ENCODE measurements around the gene PCYOX1L.

The PCYOX1L gene

DNA sequence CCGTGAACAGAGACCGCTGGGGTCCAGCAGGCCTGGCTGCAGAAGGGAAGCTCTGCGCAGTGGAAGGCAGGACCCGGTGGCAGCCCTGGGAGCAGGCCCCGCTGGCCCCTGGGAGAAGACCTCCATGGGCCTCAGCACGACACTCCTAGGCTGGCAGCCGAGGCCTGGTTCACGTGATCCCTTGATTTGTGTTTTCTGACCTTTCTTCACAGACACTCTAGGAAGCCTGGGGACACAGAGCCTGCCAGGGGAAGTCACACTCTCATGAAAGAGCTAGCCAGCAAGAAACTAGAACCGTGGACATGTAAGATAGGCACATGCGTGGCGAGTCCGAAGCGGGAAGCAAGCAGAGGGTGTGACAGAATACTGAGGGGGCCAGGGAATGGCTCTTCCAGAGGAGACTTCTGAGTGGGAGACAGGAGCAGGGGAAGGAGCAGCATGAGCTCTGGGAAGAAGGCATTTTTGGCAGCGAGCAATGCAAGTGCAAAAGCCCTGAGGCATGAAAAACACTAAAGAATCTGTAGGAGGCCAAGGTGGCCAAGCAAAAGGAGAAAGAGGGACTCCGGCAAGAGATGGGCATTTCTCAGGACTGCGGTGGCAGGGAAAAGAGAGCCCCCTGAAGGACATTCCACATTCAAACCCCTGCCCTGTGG, 47.8 kb downstream of the PCYOX1L start:
- in situ Hi-C loops (cut with MboI; ENCODE audit: low sequenced_read_pairs), result no loop called here

DNA sequence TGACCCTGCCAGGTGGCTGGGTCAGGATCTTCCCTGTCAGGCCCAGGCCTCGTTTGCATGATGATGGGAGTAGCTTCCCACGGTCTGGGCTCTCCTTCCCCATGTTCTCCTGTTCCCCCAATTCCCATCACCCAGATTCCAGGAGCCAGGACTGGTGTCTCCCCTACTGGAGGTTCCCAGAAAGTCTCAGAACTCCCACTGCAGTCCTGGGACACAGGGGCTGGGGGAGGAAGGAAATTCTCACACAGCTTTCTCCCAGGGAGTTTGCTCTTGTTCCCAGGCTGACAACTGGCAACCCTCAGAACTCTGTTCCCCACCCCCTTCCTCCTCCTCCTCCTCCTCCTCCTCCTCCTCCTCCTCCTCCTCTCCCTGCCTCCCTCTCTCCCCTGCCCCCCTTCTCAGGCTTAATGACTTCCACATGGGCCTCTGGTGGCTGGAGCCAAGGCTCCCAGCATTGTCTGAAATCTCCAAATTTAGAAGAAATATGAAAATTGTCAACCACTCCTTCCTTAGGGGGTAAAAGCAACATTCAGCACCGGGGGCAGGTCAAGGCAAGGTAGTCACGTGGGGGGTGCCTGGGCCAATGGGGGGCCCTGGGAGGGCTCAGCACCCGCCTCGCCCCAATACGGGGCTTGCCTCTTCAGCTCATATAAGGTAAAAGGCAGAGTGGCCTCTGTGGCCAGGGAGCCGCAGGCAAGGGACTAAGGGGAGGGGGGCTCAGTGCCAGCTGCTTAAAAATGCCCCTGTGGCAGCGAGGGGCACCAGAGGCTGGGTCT, 48.5 kb downstream of the PCYOX1L start:
- in situ Hi-C loops (cut with MboI; ENCODE audit: low sequenced_read_pairs), result no loop called here

DNA sequence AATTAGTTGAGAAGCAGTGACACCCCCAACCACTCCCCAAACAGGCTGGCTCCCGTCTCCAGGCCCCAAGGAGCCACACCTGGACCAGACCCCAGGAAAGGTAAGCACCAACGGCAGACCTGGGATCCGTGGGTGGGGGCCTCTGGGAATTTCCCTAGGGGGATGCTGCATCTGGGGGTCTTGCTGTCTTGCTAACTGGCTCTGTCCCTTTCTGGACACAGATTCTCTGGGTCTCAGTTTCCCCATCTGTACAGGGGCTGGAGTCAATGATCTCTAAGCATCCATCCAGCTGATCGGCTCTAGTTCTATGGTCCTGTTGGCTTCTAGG, 49.1 kb downstream of the PCYOX1L start:
- in situ Hi-C loops (cut with MboI; ENCODE audit: low sequenced_read_pairs), result no loop called here

DNA sequence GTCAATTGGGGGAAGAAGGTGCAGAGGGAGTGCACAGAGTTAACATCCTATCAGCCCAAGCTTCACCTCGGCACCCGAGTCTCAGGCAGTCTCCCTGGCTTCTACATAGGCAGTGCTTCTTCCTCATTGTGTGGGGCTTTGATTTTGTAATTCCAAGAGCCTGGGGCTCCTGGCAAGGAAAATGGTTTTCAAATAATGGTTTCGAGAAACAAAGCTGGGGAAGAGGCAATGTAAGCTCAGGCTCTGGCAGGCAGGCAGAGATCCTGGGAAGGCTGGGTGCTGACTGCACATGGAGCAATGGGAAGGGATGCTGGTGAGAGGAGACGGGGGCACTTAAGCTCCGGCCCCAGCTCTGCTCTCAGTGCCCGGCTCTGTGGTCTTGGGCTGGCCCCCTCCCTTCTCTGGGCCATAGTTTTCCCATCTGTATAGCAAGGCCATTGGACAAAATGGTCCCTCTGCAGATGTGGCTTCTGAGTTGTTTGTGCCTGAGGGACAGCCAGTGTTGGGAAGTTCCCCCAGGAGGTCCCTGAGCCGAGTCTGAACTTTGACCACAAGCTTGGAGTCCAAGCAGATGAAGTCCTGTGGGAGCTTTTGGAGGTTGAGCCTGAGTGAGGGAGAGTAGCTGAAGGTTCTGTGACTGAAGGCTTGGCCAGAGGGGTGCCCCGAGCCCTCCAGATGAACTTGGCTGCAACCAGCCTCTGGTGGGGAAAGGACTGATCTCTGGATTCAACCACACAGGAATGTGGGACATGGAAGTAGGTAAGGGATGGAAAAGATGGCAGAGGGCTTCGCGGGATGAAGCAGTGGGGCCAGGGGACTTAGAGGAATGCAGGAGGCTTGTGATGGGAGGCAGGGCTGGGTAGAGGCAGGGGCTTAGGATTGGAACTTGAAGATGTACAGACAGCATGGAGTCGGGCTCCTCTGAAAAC, 49.7 kb downstream of the PCYOX1L start:
- in situ Hi-C loops (cut with MboI; ENCODE audit: low sequenced_read_pairs), result no loop called here

DNA sequence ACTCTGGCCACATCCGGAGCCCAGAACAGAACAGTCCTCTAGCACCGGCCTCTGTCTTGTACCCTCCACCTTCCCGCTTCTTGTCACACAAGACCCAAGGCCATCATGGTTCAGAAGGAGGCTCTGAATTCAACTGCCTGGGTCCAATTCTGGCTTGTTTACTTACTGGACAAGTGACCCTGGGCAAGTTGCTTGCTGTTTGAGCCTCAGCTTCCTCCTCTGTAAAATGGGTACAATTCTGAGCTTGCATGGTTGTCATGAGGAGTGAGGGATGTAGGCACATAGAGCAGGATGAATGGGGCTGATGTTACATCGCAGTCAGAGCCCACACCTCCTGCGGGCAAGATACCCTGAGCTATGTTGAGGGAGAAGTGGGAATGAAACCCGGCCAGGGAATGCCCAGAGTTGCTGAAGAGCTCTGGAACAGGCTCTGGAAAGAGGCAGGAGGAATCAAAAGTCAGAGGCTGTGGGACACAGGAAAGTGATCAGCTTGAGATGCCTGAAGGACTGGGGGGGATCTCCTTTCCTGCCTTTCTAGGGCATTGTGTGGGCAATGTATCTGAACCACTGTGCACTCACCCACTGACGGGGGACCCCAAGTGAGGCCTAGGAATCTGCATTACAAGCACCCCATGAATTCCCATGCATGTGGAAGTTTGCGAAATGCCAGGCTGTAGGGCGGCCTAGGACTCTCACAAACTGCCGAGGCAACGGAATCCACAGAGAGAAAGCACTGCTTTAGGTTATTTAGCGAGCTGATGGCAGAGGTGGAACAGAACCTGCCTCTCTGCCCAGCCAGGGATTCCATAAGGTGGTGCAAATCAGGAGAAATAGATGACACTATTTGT, 50.6 kb downstream of the PCYOX1L start:
- in situ Hi-C loops (cut with MboI; ENCODE audit: low sequenced_read_pairs), result no loop called here

DNA sequence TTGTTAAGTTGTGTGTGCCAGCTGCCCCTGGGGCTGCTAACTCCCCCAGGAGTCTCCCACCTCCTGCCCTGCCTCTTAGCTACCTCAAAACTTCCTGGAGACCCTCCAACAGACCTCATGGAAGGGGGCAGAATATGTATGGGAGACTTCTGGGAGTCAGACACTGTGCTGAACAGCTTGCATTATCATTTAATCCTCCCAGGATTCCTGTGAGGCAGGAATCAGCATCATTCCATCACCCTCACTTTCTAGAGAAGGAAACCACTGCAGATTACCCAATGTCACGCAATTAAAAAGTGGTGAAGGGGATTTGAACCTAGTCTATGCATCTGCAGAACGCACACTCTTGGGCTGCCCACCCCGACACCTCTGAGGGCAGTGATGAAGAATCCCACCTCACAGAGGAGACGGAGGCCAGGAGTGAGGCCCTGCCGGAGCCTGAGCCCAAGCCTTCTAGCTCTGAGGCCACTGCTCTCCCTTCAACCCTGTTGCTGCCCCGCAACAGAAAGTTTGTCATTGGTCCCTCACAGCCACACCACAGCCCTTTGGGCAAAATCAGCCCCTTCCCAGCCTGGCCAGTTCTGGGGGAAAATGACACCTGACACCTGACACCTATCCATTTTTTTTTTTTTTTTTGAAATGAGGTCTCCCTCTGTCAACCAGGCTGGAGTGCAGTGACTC, 51.6 kb downstream of the PCYOX1L start:
- in situ Hi-C loops (cut with MboI; ENCODE audit: low sequenced_read_pairs), result no loop called here

DNA sequence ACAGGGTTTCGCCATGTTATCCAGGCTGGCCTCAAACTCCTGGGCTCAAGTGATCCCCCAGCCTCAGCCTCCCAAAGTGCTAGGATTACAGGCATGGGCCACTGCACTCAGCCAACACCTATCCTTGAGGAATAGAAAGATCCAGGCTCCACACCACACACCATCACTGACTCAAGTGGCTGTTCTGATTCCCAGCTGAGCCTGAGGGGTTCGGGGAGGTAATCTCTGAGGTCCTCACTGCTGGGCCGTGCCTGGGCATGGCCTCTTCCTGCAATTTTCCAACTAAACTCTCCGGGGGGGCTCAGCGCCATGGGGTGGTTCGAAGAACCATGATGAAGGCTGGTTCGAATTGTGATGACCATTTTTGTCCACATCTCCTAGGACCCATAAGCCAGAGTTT, 52.2 kb downstream of the PCYOX1L start:
- in situ Hi-C loops (cut with MboI; ENCODE audit: low sequenced_read_pairs), result no loop called here

DNA sequence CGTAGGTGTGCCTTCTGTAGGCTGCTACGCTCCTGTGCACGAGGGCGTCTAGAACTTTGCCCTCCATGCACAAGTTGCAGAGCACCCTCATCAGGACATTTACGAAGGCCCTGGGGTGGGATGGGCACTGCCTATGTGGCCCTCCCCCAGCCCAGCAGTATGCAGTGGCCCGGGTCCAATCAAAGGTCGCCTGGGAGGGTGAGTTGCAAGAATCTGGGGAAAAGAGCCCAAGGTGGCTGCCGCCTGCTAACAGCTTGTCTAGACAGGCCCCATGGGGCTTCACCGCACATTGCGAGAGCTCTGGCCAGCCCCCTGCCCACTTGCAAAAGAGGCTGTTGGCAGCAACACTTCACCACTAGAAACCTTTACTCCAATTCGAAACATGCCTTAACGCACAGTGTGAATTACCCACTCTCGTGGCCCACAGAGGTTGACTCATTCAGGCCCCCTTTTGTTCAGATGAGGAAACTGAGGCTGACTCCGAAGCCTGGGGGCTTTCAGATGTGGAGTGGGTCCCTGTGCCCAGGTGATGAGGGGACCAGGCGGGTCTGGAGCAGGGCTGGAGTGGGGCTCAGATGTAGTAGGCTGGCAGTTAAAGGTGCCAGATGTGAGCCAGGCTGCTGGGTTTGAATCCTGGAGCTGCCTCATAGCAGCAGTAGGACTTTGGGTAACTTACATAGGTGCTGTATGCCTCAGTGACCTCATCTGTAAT, 53.0 kb downstream of the PCYOX1L start:
- in situ Hi-C loops (cut with MboI; ENCODE audit: low sequenced_read_pairs), result no loop called here

DNA sequence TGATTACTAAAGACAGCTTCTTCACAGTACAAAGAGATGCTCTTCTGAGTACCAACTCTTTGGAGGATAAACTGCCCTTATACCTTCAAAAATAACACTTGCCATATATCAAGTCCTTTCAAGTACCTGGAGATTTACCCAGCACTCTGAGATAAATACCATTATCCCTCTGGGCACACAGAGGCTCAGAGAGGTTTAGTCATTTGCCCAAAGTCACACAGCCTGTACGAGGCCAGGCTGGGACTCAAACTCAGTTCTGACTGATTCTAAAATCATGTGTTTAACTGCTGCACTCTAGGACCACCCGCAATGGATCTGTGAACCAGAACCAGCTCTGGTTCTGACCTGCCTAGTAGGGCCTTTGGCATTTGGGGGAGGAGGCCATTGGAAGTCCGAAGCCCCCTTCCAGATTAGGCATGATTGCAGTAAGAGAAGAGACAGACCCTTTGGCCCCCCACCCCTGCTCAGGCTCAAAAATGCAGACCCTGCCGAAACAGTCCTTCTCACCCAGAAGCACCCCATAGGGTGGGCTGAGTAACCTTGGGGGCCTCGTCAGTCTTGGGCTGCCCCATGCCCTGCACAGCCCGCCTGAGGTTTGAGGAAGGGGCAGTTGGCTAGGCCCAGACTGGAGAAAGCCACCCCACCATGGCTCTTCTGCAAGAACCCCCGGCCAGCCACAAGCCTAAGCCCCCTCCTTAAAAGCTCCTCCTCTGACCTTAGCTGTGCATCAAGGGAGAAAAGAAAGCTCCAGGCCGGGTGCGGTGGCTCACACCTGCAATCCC, 54.1 kb downstream of the PCYOX1L start:
- in situ Hi-C loops (cut with MboI; ENCODE audit: low sequenced_read_pairs), result no loop called here

DNA sequence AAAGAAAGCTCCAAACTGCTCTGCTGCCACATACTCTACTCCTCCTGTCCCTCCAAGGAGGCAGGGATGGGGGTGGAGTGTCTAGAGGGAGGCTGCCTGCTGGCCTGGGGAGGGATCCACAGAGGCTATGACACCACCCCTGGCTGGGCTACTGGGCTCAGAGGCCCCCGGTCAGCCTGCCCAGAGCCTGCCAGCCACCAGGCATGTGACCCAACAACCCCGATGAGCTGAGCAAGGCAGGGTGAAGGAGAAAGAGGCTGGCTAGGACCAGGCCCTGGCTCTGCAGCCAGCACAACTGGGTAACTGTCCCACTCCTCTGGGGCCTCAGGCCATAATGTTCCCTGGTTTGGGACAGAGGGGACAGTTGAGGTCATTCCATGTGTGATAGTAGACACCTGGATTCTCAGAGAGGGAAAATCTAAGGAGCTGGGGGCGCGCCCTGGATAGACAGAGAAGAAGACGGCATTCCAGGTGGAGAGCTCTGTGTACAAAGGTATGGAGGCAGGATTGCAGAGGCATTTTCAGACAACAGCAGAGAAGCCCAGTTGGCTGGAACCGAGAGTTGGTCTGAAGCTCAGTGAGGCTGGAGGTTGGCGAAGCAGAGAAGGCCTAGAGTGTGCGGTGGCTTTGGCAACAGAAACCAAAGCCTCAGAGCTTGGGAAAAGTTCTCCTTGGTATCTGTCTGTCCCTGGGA, 55.1 kb downstream of the PCYOX1L start:
- in situ Hi-C loops (cut with MboI; ENCODE audit: low sequenced_read_pairs), result no loop called here

DNA sequence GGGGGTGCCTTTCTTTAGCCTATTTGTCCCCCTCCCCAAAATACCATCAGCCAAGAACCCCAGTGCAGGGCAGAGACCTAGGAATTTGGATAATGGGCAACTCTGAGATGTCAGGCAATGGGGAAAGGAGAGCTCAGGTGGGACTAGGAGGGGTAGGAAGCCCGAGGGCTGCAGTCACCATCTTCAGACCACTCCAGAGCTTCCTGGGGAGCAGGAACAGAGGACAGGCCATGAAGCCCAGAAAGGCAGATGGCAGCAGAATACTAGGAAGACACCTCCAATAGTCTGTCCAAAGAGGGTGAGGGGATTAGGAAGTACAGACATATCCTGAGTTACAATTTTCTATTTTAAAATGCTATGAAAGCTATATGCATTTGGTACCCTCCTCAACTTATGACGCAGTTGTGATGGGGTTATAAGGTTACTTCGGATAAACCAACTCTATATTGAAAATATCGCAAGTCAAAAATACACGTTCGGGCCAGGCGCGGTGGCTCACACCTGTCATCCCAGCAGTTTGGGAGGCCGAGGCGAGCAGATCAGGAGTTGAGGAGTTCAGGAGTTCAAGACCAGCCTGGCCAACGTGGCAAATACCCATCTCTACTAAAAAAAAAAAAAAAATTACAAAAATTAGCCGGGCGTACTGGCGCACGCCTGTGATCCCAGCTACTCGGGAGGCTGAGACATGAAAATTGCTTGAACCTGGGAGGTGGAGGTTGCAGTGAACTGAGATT, 55.8 kb downstream of the PCYOX1L start:
- in situ Hi-C loops (cut with MboI; ENCODE audit: low sequenced_read_pairs), result no loop called here

DNA sequence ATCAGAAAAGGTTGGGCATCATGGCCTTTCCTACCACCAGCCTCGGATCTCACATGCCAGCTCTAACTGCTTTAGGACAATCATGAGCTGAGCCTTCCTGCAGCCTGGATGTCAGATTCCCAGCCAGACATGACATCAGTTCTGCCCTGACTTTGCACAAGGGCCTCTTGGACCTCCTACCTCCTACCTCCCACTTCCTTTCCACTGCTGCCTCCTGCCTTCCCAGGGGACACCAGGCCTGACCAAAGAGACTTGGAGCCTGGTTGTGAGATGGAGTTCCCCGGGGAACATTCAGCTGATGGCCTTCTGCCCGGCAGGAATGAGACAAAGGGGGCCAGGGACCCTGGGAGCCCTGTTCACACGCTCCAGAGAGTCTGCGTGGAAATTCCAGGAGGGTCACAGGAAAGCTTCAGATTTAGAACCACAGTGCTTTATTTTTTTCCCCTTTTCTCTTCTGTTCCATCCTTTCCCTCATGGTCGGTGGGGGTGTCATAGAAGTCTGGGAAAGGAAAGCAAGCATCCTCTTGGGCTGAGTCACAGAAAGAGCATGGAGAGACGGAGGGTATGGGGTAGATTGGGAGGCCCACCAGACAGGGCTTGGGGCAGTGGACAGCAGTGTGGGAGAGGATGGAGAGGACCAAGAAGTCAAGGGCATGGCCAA, 56.7 kb downstream of the PCYOX1L start:
- in situ Hi-C loops (cut with MboI; ENCODE audit: low sequenced_read_pairs), result no loop called here

DNA sequence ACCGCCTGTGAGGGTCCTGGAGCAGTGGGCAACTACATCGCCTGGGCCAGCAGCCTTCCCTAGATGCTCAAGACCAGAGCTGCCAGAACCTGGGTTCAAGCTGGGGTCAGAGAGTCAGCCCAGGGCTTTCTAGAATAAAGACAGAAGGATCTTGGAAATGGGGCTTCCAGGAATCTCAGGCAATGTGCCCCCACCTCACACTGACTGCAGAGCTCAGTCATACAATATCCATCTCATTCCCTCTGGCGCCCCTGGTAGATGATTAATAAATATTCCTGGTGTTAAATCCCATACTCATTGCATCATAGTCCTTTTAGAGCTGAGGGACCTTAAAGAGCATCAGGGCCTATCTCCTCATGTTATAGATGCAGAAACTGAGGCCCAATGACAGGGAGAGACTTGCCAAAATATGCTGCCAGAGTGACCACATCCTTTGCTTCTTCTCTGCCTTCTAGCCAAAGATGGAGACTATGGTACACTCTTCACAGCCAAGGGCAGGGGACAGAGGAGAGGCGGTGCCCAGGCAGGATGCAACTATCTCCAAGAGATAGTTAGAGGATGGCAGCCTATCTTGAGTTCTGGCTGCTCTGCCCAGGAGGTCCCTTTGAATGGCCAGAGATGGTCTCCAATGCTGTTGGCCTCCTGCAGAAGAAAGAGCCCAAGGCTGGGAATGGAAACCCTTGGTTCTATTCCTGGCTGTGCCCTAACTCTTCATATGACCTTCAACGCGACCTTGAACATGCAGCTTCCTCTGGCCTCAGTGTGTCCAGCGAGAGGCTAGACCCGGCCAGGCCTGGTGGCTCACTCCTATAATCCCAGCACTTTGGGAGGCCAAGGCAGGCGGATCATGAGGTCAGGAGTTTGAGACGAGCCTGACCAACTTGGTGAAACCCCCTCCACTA, 57.5 kb downstream of the PCYOX1L start:
- in situ Hi-C loops (cut with MboI; ENCODE audit: low sequenced_read_pairs), result no loop called here

DNA sequence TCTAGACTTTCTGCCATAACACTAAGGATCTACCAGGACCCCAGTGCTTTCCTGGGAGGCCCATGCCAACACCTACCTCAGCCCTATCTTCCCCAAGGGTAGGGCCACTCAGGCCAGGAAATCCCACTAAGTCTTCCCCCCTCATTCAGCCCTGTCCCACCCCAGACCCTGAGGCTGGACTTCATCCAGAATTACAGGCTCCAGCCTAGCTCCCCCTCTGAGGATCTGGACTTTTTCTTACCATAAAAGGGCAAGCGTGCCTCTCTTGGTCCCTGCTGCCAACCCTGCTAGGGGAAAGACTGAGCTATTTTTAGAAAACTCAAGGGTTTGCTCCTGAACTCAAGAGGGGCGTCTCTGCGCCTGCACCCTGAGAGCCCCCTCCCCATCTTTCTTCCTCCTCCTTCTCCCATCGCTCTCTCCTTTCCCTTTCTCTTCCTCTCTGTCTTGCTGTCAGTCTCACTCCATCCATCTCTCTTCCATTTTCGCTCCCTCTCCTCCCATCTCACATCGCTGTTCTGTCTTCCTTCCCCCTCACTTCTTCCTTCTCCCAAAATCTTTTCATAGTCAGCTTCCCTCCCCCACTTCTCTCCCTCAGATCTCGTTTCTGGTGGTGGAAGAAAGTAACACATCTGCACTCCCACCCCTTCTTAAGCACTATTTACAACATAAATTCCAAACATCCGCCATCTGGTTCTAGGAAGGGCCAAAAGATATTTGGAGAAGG, 59.3 kb downstream of the PCYOX1L start:
- in situ Hi-C loops (cut with MboI; ENCODE audit: low sequenced_read_pairs), result no loop called here

DNA sequence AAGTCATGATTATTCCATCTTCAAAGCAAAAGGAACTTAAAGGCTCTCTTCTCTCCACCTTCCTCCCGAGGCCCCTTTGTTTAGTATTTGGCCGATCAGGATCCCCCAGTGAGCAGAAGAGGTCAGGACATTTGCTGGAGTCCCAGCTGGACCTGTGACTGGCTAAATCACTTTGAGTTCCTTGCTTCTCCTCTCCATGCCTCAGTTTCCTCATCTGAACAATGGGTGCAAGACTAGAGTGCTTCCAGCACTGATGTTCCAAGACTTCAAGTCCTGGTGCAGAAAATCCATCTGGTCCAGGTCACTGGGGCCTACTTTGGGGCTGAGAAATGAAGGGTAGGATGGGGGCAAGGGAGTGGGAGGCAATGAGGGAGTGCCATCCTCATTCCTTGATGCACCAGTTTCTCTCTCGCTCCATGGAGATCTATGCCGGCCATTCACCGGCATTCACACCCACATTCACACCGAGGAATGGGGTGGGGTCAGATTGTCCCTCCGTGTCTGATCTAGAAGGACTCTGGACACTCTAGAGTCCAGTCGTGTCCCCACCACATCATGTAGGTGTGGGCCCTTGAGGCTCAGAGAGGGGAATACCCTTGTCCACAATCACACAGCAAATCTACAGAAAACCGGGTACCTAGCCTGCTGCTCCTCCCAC, 60.0 kb downstream of the PCYOX1L start:
- in situ Hi-C loops (cut with MboI; ENCODE audit: low sequenced_read_pairs), result no loop called here

Measured in hTERT RPE-1 (cell line).